ENCODE results near the gene SEL1L3.

GRCh38 chr4:25888781-25889180 lies 26.0 kb upstream of the SEL1L3 start:
- no peak for TF ChIP-seq WT1 (tag by site-specific recombination; IDR thresholded peaks at IDR 0.05)
- TF ChIP-seq ZNF76 (tag by site-specific recombination; IDR thresholded peaks at IDR 0.05; ENCODE audit: borderline replicate concordance, low read depth), result no peak
- no peak for TF ChIP-seq CTCF (tag by site-specific recombination; IDR thresholded peaks at IDR 0.05)
- no peak for TF ChIP-seq YY1 (tag by site-specific recombination; IDR thresholded peaks at IDR 0.05)
- TF ChIP-seq, protein P1, sequence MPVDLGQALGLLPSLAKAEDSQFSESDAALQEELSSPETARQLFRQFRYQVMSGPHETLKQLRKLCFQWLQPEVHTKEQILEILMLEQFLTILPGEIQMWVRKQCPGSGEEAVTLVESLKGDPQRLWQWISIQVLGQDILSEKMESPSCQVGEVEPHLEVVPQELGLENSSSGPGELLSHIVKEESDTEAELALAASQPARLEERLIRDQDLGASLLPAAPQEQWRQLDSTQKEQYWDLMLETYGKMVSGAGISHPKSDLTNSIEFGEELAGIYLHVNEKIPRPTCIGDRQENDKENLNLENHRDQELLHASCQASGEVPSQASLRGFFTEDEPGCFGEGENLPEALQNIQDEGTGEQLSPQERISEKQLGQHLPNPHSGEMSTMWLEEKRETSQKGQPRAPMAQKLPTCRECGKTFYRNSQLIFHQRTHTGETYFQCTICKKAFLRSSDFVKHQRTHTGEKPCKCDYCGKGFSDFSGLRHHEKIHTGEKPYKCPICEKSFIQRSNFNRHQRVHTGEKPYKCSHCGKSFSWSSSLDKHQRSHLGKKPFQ (tag by site-specific recombination; IDR thresholded peaks at IDR 0.05), result no peak
- no peak for TF ChIP-seq KLF16 (tag by site-specific recombination; IDR thresholded peaks at IDR 0.05)
- TF ChIP-seq ZNF600 (tag by site-specific recombination; IDR thresholded peaks at IDR 0.05), result no peak
- no peak for TF ChIP-seq ZNF121 (tag by site-specific recombination; IDR thresholded peaks at IDR 0.05)
- no peak for TF ChIP-seq PRDM1 (tag by site-specific recombination; IDR thresholded peaks at IDR 0.05)
- TF ChIP-seq ZNF354C (tag by site-specific recombination; IDR thresholded peaks at IDR 0.05; ENCODE audit: borderline replicate concordance, low read depth), result no peak
- TF ChIP-seq ZBTB21 (tag by site-specific recombination; IDR thresholded peaks at IDR 0.05), result no peak
- TF ChIP-seq ZNF776 (tag by site-specific recombination; IDR thresholded peaks at IDR 0.05; ENCODE audit: borderline replicate concordance), result no peak
- TF ChIP-seq ZBTB49 (tag by site-specific recombination; IDR thresholded peaks at IDR 0.05; ENCODE audit: low read depth), result no peak
